GM18499 (cell line): Measurements from ENCODE around the gene INPP5D.
"Not testable (repeated sequence)": the region's sequence is repeated elsewhere in the genome, so short reads cannot be mapped to it uniquely, and the experiment has no call there.

ENCODE experiments used
- ATAC-seq: cut with Tn5 transposase; IDR thresholded peaks from one replicate; pipeline ENCODE4 v1.9.1; 2021; ENCODE audit warnings: moderate number of reproducible peaks; ENCODE audit not compliant: insufficient read depth, unreplicated experiment

INPP5D gene

GRCh38 chr2:233112329-233112728, 52.2 kb downstream of the INPP5D start:
- no peak for ATAC-seq

GRCh38 chr2:233112776-233113452, 52.8 kb downstream of the INPP5D start:
- ATAC-seq = no peak

- ATAC-seq = no peak
These were observed 54.3 kb downstream of the INPP5D start for GRCh38 chr2:233114421-233114861.

- ATAC-seq = no peak
These were observed 55.0 kb downstream of the INPP5D start for GRCh38 chr2:233115121-233115520.

- ATAC-seq = no peak
These were observed 55.6 kb downstream of the INPP5D start for GRCh38 chr2:233115741-233116140.

GRCh38 chr2:233116946-233117345, 56.8 kb downstream of the INPP5D start:
- no peak for ATAC-seq

GRCh38 chr2:233117351-233117750, 57.2 kb downstream of the INPP5D start:
- no peak for ATAC-seq

- ATAC-seq = no peak
These were observed 57.9 kb downstream of the INPP5D start for GRCh38 chr2:233117811-233118647.

- ATAC-seq = no peak
These were observed 58.5 kb downstream of the INPP5D start for GRCh38 chr2:233118648-233119000.

GRCh38 chr2:233119123-233119522, 59.0 kb downstream of the INPP5D start:
- no peak for ATAC-seq

- ATAC-seq = no peak
These were observed 59.7 kb downstream of the INPP5D start for GRCh38 chr2:233119806-233120205.

- no peak for ATAC-seq
These were observed 60.3 kb downstream of the INPP5D start for GRCh38 chr2:233120459-233120858.

- no peak for ATAC-seq
These were observed 61.7 kb downstream of the INPP5D start for GRCh38 chr2:233121856-233122255.

- no peak for ATAC-seq
These were observed 62.4 kb downstream of the INPP5D start for GRCh38 chr2:233122541-233122940.

GRCh38 chr2:233123576-233123975, 63.4 kb downstream of the INPP5D start:
- not testable (repeated sequence) for ATAC-seq

GRCh38 chr2:233124421-233125080, 64.4 kb downstream of the INPP5D start:
- peak; percentile 66 for ATAC-seq

GRCh38 chr2:233125455-233126065, 65.4 kb downstream of the INPP5D start:
- no peak for ATAC-seq

- ATAC-seq = no peak
These were observed 69.3 kb downstream of the INPP5D start for GRCh38 chr2:233129351-233129978.

- no peak for ATAC-seq
These were observed 69.9 kb downstream of the INPP5D start for GRCh38 chr2:233130024-233130423.

- no peak for ATAC-seq
These were observed 70.4 kb downstream of the INPP5D start for GRCh38 chr2:233130481-233131020.
